Muscle of arm (tissue), 12 donors: ENCODE results near the gene ATF5. TPM values are rescaled to one million over a fixed set of nuclear protein-coding genes. Genes with fewer than 3 reads are reported as not detected.

ENCODE experiments used
- DNase-seq: peaks from one replicate; pipeline ENCODE4 v3.0.0-alpha.2; 2013
- polyA plus RNA-seq, 12 donors: library from polyadenylated mRNA; unstranded; fragments of 120-200 nt; gene quantifications; one replicate each; pipeline ENCODE4 v1.2.1, GENCODE V29; 2013; ENCODE audit not compliant: insufficient read length in 12 of 12

ATF5 gene
- polyA plus RNA-seq, 12 donors: 13.1 to 40.2 (median 26.6) TPM; not detected in 1

GRCh38 chr19:49891393-49891792 is 37.6 kb upstream of the ATF5 start:
- DNase-seq: no peak

- DNase-seq: no peak
Measured at GRCh38 chr19:49892716-49893115, 36.3 kb upstream of the ATF5 start.

- no peak for DNase-seq
Measured at GRCh38 chr19:49894011-49894664, 34.9 kb upstream of the ATF5 start.

GRCh38 chr19:49894879-49895565 is 34.0 kb upstream of the ATF5 start:
- no peak for DNase-seq

GRCh38 chr19:49895566-49896297 is 33.3 kb upstream of the ATF5 start:
- DNase-seq: no peak

- no peak for DNase-seq
Measured at GRCh38 chr19:49896863-49897621, 32.0 kb upstream of the ATF5 start, which contains the start of gene IL4I1. IL4I1 (minus strand) TSS chr19:49896887; CDS start chr19:49896160, 727 bp downstream.

- DNase-seq: no peak
Measured at GRCh38 chr19:49904136-49904535, 24.9 kb upstream of the ATF5 start.

GRCh38 chr19:49906879-49907564 is 22.0 kb upstream of the ATF5 start:
- no peak for DNase-seq

GRCh38 chr19:49907745-49908446 is 21.1 kb upstream of the ATF5 start:
- DNase-seq: no peak

- DNase-seq: no peak
Measured at GRCh38 chr19:49908480-49909420, 20.3 kb upstream of the ATF5 start.

GRCh38 chr19:49910179-49910578 is 18.8 kb upstream of the ATF5 start:
- DNase-seq: no peak

- no peak for DNase-seq
Measured at GRCh38 chr19:49911381-49912145, 17.4 kb upstream of the ATF5 start.

- no peak for DNase-seq
Measured at GRCh38 chr19:49912965-49913685, 15.9 kb upstream of the ATF5 start.

GRCh38 chr19:49913720-49914119 is 15.3 kb upstream of the ATF5 start:
- DNase-seq: no peak

GRCh38 chr19:49915271-49915670 is 13.7 kb upstream of the ATF5 start:
- DNase-seq: no peak

- no peak for DNase-seq
Measured at GRCh38 chr19:49916839-49917733, 11.9 kb upstream of the ATF5 start.

- no peak for DNase-seq
Measured at GRCh38 chr19:49918089-49918488, 10.9 kb upstream of the ATF5 start.
